GM12878 (cell line): ENCODE measurements around the gene COL25A1. TPM values are rescaled to one million over a fixed set of nuclear protein-coding genes. Genes with fewer than 3 reads are reported as not detected.

Source experiments
- ATAC-seq: fragments of 200-7000 bp; cut with Tn5 transposase; 3 replicates; pipeline ENCODE4 v1.9.1; 2020; ENCODE audit warnings: mild to moderate bottlenecking, moderate library complexity
- BruUV-seq: library from RNA; stranded (reverse); fragments of 400-500 nt; replicated peaks from 2 replicates; lab custom pipeline; 2021; lab: Mats Ljungman, UMichigan
- CTCF ChIA-PET: fragments of 300-600 bp; sonication (Branson Sonifier 250); formaldehyde crosslinking; extraction: SDS; loops from one replicate; lab custom pipeline; 2021; ENCODE audit warnings: inconsistent platforms; lab: Yijun Ruan, JAX
- POLR2A ChIA-PET: fragments of 350-600 bp; formaldehyde crosslinking; extraction: SDS; loops from one replicate; lab custom pipeline; 2021; ENCODE audit warnings: inconsistent platforms; lab: Charles Lee
- RAD21 ChIA-PET: fragments of 300-600 bp; sonication (Branson Sonifier 250); formaldehyde crosslinking; loops from one replicate; lab custom pipeline; 2023; ENCODE audit warnings: antibody characterized with exemption; ENCODE audit not compliant: unreplicated experiment; lab: Charles Lee
- SMC1A ChIA-PET: fragments of 300-600 bp; sonication (Branson Sonifier 250); formaldehyde crosslinking; loops from one replicate; lab custom pipeline; 2023; ENCODE audit not compliant: unreplicated experiment, uncharacterized antibody; lab: Charles Lee
- DNase-seq: peaks from one replicate; pipeline ENCODE4 v3.0.0-alpha.2; 2011; ENCODE audit warnings: low read depth, low spot score
- FAIRE-seq: peaks from 3 replicates; lab custom pipeline; 2011; peaks lifted over from hg19 to GRCh38; lab: Jason Lieb, UNC
- H2AFZ ChIP-seq: 2 replicates; pipeline ENCODE4 v1.6.0; 2011; ENCODE audit warnings: low read depth, low read length, control low read depth; ENCODE audit not compliant: control insufficient read depth
- H3K27ac ChIP-seq: 2 replicates; pipeline ENCODE4 v1.5.1; 2011; ENCODE audit warnings: control low read depth; ENCODE audit not compliant: control insufficient read depth, insufficient read depth
- H3K27me3 ChIP-seq, 2 experiments: replicated peaks in 1 of 2; 2 replicates each; pipeline versions ENCODE4 v1.6.0 to v1.6.1; 2011; ENCODE audit warnings: low read length in 1 of 2; ENCODE audit not compliant: control insufficient read depth in 2 of 2, insufficient read depth in 2 of 2
- H3K36me3 ChIP-seq, 2 experiments: 2 replicates each; pipeline ENCODE4 v1.5.1; 2011; ENCODE audit warnings: low read length in 1 of 2; ENCODE audit not compliant: control insufficient read depth in 2 of 2, insufficient read depth in 2 of 2
- H3K4me1 ChIP-seq: 2 replicates; pipeline ENCODE4 v1.6.1; 2011; ENCODE audit warnings: mild to moderate bottlenecking, low read length, moderate library complexity, mixed read lengths; ENCODE audit not compliant: control insufficient read depth, insufficient read depth
- H3K4me2 ChIP-seq: 2 replicates; pipeline ENCODE4 v1.6.0; 2011; ENCODE audit warnings: control low read depth; ENCODE audit not compliant: control insufficient read depth, insufficient read depth
- H3K4me3 ChIP-seq: fragments of 200-600 bp; sonication (generic); 2 replicates; pipeline ENCODE4 v1.5.1; 2016
- H3K79me2 ChIP-seq: 2 replicates; pipeline ENCODE4 v1.6.0; 2011; ENCODE audit warnings: low read length; ENCODE audit not compliant: control insufficient read depth, insufficient read depth
- H3K9ac ChIP-seq: 2 replicates; pipeline ENCODE4 v1.8.0; 2011; ENCODE audit warnings: low read length, control low read depth, mixed read lengths; ENCODE audit not compliant: control insufficient read depth, insufficient read depth
- H3K9me3 ChIP-seq: replicated peaks from 3 replicates; pipeline ENCODE4 v1.5.1; 2011; ENCODE audit warnings: mild to moderate bottlenecking, low read length; ENCODE audit not compliant: control insufficient read depth, insufficient read depth
- H4K20me1 ChIP-seq: 2 replicates; pipeline ENCODE4 v1.6.0; 2011; ENCODE audit not compliant: control insufficient read depth, insufficient read depth
- CHD1 ChIP-seq: IDR thresholded peaks from 2 replicates; pipeline ENCODE4 v1.6.1; 2012; ENCODE audit warnings: low read depth, low read length, improper control_type of control experiment
- CHD4 ChIP-seq: fragments of 200-600 bp; sonication (generic); IDR thresholded peaks from 2 replicates; pipeline ENCODE4 v1.6.1; 2016; ENCODE audit warnings: mild to moderate bottlenecking
- EZH2 ChIP-seq: IDR thresholded peaks from 2 replicates; pipeline ENCODE4 v1.6.1; 2012; ENCODE audit warnings: low read depth, mild to moderate bottlenecking, control low read depth, inconsistent platforms, low read length, borderline replicate concordance; ENCODE audit not compliant: control insufficient read depth
- POLR2AphosphoS5 ChIP-seq: IDR thresholded peaks from 2 replicates; pipeline ENCODE4 v1.6.1; 2011; ENCODE audit warnings: mild to moderate bottlenecking, low read length, inconsistent platforms
- RAD21 ChIP-seq: IDR thresholded peaks from 2 replicates; pipeline ENCODE4 v1.6.1; 2011; ENCODE audit warnings: mild to moderate bottlenecking, low read depth, low read length, moderate library complexity; ENCODE audit not compliant: insufficient read depth
- SMAD5 ChIP-seq: IDR thresholded peaks from 2 replicates; pipeline ENCODE4 v1.6.1; 2016; ENCODE audit warnings: antibody characterized with exemption, low read depth
- TCF12 ChIP-seq: IDR thresholded peaks from 2 replicates; pipeline ENCODE4 v1.6.1; 2011; ENCODE audit warnings: low read depth, mild to moderate bottlenecking, low read length
- ZNF24 ChIP-seq: fragments of 450-650 bp; IDR thresholded peaks from 2 replicates; pipeline ENCODE4 v1.6.1; 2017; ENCODE audit warnings: antibody characterized with exemption, mild to moderate bottlenecking
- WGBS: methylation state at CpG from one replicate; pipeline ENCODE4 v1.1.6; 2016; ENCODE audit warnings: low lambda C conversion rate; ENCODE audit not compliant: insufficient replicate concordance, insufficient coverage; ENCODE audit errors: missing lambda C conversion rate; 5-methylcytosine and 5-hydroxymethylcytosine counted together
- in situ Hi-C: fragments of 300-500 bp; cut with MboI; formaldehyde crosslinking; loops from 9 replicates; pipeline ENCODE4 v1.14.3; 2018; ENCODE audit warnings: mixed read lengths
- intact Hi-C: fragments of 100-400 bp; cut with micrococcal nuclease; formaldehyde crosslinking; loops from one replicate; pipeline ENCODE4 v1.14.2; 2022; ENCODE audit not compliant: unreplicated experiment
- polyA plus RNA-seq, 11 experiments: library from polyadenylated mRNA; depleted of rRNA in 4 of 11; unstranded in 6 of 11; stranded (reverse) in 5 of 11; fragments of >200 nt; fragmentation: Nextera tagmentation in 4 of 11; fragmentation: Illumina TruSeq in 1 of 11; extraction: Ambion mirVana in 4 of 11; extraction: Trizol in 1 of 11; gene quantifications; 1 replicate in 1 of 11; 2 replicates in 10 of 11; pipeline versions ENCODE4 v1.2.1 to v1.2.3, GENCODE V29; 2011 to 2016; ENCODE audit warnings: inconsistent platforms in 2 of 11, missing spikeins in 2 of 11, low read depth in 1 of 11
- total RNA-seq, 4 experiments: library from RNA; depleted of rRNA in 3 of 4; stranded (reverse); fragments of >200 nt in 3 of 4; fragmentation: Illumina TruSeq in 1 of 4; extraction: Trizol in 1 of 4; gene quantifications; 2 replicates each; pipeline versions ENCODE4 v1.2.1 to v1.2.3, GENCODE V29; 2013 to 2021
- TF ChIP-seq, protein P1 (sequence below): fragments of 450-650 bp; conservative IDR thresholded peaks from 2 replicates; pipeline ENCODE4 v1.6.1; 2017; ENCODE audit warnings: mild to moderate bottlenecking, moderate library complexity
- TF ChIP-seq, protein P2 (sequence below): fragments of 450-650 bp; IDR thresholded peaks from 2 replicates; pipeline ENCODE4 v1.6.1; 2017; ENCODE audit warnings: mild to moderate bottlenecking, moderate library complexity
- TF ChIP-seq, protein P3 (sequence below): fragments of 450-650 bp; IDR thresholded peaks from 2 replicates; pipeline ENCODE4 v1.6.1; 2018; ENCODE audit warnings: mild to moderate bottlenecking, low read depth, moderate library complexity; ENCODE audit not compliant: partially characterized antibody
- TF ChIP-seq, protein P4 (sequence below): fragments of 450-650 bp; IDR thresholded peaks from 2 replicates; pipeline ENCODE4 v1.6.1; 2014; ENCODE audit warnings: mild to moderate bottlenecking

The COL25A1 gene
- total and polyA plus RNA-seq, 10 of the 15 experiments (the other 5 are each of a cell fraction or from before 2014, with no cell fraction given), result 0.01 to 0.26 (median 0.12) TPM; not detected in 6

DNA sequence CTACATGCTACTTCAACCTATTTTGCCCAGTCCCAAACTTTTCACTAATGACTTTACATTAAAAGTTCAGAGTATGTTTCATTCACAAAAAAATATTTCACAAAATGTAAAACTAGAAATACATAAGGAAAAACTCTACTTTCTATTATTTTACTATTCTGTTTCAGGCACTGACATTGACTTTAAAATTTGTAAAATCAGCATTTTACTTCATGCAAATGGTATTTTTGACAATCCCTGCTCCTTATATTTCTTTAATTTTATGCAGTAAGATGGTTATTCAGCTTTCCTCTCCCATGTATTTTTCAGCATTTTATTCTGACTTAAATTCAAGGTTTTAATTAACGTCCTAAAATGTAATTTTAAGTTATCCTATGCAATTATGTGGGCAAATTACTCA is 178.5 kb downstream of the COL25A1 start:
- DNase-seq (no peak), ATAC-seq (no peak), FAIRE-seq (no peak)
- POLR2A ChIA-PET, result no interaction called here
- Histone ChIP-seq H3K36me3 (no peaks in the 10 kb centered on the region), H3K4me3 (no peak overlapping the region), H3K79me2 (no peaks in the 10 kb centered on the region), H4K20me1 (no peaks in the 10 kb centered on the region), H3K27me3 (no peaks in the 10 kb centered on the region), H3K9me3 (no peaks in the 10 kb centered on the region), H3K4me2 (no peak overlapping the region), H3K4me1 (no peaks in the 10 kb centered on the region), H2AFZ (no peak overlapping the region), H3K9ac (no peak overlapping the region), H3K27ac (no peak overlapping the region)
- SMC1A ChIA-PET, result interaction anchor here (1.0 kb wide), 1 partner anchor 32 kb away, joined by 3 read pairs; no protein-coding TSS in a partner anchor
- RAD21 ChIA-PET, result no interaction called here
- BruUV-seq, result no TSS peak
- CTCF ChIA-PET, result interaction anchor here (0.7 kb wide), 1 partner anchor 169 kb away, joined by 3 read pairs; no protein-coding TSS in a partner anchor
- WGBS, result 0% methylated on average over 1 of the region's 1 CpG
- intact Hi-C loops, result no loop called here
- in situ Hi-C loops, result no loop called here
- TF ChIP-seq POLR2AphosphoS5, result no peak
- TF ChIP-seq, protein P1, sequence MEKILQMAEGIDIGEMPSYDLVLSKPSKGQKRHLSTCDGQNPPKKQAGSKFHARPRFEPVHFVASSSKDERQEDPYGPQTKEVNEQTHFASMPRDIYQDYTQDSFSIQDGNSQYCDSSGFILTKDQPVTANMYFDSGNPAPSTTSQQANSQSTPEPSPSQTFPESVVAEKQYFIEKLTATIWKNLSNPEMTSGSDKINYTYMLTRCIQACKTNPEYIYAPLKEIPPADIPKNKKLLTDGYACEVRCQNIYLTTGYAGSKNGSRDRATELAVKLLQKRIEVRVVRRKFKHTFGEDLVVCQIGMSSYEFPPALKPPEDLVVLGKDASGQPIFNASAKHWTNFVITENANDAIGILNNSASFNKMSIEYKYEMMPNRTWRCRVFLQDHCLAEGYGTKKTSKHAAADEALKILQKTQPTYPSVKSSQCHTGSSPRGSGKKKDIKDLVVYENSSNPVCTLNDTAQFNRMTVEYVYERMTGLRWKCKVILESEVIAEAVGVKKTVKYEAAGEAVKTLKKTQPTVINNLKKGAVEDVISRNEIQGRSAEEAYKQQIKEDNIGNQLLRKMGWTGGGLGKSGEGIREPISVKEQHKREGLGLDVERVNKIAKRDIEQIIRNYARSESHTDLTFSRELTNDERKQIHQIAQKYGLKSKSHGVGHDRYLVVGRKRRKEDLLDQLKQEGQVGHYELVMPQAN, result no peak
- TF ChIP-seq, protein P2, sequence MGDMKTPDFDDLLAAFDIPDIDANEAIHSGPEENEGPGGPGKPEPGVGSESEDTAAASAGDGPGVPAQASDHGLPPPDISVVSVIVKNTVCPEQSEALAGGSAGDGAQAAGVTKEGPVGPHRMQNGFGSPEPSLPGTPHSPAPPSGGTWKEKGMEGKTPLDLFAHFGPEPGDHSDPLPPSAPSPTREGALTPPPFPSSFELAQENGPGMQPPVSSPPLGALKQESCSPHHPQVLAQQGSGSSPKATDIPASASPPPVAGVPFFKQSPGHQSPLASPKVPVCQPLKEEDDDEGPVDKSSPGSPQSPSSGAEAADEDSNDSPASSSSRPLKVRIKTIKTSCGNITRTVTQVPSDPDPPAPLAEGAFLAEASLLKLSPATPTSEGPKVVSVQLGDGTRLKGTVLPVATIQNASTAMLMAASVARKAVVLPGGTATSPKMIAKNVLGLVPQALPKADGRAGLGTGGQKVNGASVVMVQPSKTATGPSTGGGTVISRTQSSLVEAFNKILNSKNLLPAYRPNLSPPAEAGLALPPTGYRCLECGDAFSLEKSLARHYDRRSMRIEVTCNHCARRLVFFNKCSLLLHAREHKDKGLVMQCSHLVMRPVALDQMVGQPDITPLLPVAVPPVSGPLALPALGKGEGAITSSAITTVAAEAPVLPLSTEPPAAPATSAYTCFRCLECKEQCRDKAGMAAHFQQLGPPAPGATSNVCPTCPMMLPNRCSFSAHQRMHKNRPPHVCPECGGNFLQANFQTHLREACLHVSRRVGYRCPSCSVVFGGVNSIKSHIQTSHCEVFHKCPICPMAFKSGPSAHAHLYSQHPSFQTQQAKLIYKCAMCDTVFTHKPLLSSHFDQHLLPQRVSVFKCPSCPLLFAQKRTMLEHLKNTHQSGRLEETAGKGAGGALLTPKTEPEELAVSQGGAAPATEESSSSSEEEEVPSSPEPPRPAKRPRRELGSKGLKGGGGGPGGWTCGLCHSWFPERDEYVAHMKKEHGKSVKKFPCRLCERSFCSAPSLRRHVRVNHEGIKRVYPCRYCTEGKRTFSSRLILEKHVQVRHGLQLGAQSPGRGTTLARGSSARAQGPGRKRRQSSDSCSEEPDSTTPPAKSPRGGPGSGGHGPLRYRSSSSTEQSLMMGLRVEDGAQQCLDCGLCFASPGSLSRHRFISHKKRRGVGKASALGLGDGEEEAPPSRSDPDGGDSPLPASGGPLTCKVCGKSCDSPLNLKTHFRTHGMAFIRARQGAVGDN, result no peak
- TF ChIP-seq, protein P3, sequence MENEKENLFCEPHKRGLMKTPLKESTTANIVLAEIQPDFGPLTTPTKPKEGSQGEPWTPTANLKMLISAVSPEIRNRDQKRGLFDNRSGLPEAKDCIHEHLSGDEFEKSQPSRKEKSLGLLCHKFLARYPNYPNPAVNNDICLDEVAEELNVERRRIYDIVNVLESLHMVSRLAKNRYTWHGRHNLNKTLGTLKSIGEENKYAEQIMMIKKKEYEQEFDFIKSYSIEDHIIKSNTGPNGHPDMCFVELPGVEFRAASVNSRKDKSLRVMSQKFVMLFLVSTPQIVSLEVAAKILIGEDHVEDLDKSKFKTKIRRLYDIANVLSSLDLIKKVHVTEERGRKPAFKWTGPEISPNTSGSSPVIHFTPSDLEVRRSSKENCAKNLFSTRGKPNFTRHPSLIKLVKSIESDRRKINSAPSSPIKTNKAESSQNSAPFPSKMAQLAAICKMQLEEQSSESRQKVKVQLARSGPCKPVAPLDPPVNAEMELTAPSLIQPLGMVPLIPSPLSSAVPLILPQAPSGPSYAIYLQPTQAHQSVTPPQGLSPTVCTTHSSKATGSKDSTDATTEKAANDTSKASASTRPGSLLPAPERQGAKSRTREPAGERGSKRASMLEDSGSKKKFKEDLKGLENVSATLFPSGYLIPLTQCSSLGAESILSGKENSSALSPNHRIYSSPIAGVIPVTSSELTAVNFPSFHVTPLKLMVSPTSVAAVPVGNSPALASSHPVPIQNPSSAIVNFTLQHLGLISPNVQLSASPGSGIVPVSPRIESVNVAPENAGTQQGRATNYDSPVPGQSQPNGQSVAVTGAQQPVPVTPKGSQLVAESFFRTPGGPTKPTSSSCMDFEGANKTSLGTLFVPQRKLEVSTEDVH, result no peak
- TF ChIP-seq EZH2, result no peak
- no peak for TF ChIP-seq RAD21
- TF ChIP-seq, protein P4, sequence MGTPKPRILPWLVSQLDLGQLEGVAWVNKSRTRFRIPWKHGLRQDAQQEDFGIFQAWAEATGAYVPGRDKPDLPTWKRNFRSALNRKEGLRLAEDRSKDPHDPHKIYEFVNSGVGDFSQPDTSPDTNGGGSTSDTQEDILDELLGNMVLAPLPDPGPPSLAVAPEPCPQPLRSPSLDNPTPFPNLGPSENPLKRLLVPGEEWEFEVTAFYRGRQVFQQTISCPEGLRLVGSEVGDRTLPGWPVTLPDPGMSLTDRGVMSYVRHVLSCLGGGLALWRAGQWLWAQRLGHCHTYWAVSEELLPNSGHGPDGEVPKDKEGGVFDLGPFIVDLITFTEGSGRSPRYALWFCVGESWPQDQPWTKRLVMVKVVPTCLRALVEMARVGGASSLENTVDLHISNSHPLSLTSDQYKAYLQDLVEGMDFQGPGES, result no peak
- TF ChIP-seq SMAD5, result no peak
- TF ChIP-seq CHD4, result no peak
- no peak for TF ChIP-seq TCF12
- no peak for TF ChIP-seq CHD1
- no peak for TF ChIP-seq ZNF24
